Measurements from ENCODE around the gene FPR1. TPM values are rescaled to one million over a fixed set of nuclear protein-coding genes. Genes with fewer than 3 reads are reported as not detected.

Gene FPR1
- total RNA-seq, 3 donors from 2014 or later, result 3.6 to 14.5 TPM; not detected in 1

DNA sequence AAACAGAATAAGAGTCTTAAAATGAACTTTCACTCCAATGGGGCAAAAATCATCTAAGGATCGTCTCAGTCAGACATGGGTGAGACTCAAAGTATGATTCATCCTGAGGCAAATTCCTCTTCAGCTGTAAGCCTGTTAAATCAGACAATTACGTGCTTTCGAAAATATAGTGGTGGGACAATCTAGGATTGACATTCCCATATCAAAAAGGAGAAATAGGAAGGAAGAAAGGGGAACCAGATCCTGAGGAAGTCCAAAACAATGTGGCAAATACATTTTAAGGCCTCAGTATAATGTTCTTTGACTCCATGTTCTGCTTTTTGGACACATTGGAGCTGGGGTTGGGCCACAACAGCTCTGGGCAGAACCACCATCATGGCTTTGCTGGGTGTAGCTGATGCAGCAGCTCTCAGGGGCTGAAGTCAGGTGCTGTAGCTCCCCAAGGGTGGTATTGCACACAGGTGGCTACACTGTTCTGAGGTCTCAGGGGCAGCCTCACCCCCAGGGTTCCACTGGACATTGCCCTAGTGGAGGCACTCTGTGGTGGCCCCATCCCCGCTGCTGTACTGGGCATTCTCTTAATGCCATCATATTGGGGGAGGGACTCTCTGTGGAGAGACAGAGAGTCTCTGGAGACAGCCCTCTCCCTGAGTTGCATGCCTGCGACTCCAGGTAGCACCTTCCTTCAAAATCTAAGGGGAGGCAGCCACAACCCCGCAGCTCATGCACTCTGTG, 37.5 kb upstream of the FPR1 start:
- Histone ChIP-seq H3K9me3 (no peaks in the 10 kb centered on the region), H3K4me1 (ENCODE audit: low read depth) (no peaks in the 10 kb centered on the region), H3K4me3 (no peak overlapping the region), H3K36me3 (ENCODE audit: low read depth) (no peaks in the 10 kb centered on the region)
- intact Hi-C loops (cut with DNase I, micrococcal nuclease), result no loop called here
- ATAC-seq, result no peak
- TF ChIP-seq, protein P1, sequence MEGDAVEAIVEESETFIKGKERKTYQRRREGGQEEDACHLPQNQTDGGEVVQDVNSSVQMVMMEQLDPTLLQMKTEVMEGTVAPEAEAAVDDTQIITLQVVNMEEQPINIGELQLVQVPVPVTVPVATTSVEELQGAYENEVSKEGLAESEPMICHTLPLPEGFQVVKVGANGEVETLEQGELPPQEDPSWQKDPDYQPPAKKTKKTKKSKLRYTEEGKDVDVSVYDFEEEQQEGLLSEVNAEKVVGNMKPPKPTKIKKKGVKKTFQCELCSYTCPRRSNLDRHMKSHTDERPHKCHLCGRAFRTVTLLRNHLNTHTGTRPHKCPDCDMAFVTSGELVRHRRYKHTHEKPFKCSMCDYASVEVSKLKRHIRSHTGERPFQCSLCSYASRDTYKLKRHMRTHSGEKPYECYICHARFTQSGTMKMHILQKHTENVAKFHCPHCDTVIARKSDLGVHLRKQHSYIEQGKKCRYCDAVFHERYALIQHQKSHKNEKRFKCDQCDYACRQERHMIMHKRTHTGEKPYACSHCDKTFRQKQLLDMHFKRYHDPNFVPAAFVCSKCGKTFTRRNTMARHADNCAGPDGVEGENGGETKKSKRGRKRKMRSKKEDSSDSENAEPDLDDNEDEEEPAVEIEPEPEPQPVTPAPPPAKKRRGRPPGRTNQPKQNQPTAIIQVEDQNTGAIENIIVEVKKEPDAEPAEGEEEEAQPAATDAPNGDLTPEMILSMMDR (IDR thresholded peaks at IDR 0.05), result no peak
- DNase-seq, result no peak

DNA sequence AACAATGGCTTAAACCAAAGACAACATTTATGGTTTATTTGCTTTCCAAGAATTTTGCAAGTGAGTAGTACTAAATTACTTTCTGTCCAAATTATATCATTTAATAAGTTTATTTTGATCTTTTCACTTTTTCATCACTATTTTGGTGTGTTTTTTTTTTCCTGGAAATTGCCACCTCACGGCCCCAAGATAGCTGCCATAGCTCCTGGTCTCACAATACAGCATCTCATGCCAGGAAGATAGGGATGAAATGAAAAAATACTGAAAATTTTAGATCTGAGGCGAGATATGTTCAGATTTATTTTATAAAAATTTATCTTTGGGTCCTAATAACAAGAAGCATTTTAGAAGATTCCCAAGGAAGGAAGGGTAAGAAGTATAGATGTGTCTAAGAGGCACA, 36.4 kb upstream of the FPR1 start:
- TF ChIP-seq, protein P1 (IDR thresholded peaks at IDR 0.05), result no peak
- Histone ChIP-seq H3K4me1 (ENCODE audit: low read depth) (no peaks in the 10 kb centered on the region), H3K9me3 (no peaks in the 10 kb centered on the region), H3K36me3 (ENCODE audit: low read depth) (no peaks in the 10 kb centered on the region), H3K4me3 (no peak overlapping the region)
- ATAC-seq (no peak), DNase-seq (no peak)
- intact Hi-C loops (cut with DNase I, micrococcal nuclease), result no loop called here

DNA sequence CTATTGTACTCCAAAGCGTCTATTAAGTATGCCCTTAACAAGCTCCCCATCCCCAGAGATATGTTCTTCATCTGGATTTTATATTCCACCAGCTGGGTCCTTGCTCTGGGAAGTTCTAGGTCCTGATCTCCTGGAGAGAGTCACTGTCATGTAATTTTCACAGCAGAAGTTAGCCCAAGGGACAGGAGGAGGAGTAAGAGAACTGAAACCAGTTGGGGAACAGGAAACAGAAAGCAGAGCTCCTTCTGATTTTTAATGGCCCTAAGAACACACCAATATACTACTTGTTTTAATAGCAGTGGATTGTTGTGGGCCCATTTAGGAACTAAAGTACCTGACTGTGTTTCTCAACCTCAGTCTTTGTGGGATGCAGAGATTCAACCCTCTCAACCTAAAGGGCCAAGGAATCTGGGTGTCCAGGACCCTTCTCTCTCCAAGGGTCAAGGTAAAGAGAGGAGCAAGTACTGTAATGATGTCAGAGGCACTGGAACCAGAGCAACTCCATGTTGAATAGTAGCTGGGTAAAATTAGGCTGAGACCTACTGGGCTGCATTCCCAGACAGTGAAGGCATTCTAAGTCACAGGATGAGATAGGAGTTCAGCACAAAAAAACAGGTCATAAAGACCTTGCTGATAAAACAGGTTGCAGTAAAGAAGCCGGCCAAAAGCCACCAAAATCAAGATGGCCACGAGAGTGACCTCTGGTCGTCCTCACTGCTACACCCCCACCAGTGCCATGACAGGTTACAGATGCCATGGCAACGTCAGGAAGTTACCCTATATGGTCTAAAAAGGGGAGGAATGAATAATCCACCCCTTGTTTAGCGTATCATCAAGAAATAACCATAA, 35.2 kb upstream of the FPR1 start:
- H3K4me3 ChIP-seq, result no peak overlapping the region
- no peaks in the 10 kb centered on the region for H3K4me1 ChIP-seq (ENCODE audit: low read depth)
- TF ChIP-seq, protein P1 (IDR thresholded peaks at IDR 0.05), result no peak
- H3K36me3 ChIP-seq (ENCODE audit: low read depth), result no peaks in the 10 kb centered on the region
- DNase-seq (no peak), ATAC-seq (no peak)
- intact Hi-C loops (cut with DNase I, micrococcal nuclease), result no loop called here
- H3K9me3 ChIP-seq, result no peaks in the 10 kb centered on the region

DNA sequence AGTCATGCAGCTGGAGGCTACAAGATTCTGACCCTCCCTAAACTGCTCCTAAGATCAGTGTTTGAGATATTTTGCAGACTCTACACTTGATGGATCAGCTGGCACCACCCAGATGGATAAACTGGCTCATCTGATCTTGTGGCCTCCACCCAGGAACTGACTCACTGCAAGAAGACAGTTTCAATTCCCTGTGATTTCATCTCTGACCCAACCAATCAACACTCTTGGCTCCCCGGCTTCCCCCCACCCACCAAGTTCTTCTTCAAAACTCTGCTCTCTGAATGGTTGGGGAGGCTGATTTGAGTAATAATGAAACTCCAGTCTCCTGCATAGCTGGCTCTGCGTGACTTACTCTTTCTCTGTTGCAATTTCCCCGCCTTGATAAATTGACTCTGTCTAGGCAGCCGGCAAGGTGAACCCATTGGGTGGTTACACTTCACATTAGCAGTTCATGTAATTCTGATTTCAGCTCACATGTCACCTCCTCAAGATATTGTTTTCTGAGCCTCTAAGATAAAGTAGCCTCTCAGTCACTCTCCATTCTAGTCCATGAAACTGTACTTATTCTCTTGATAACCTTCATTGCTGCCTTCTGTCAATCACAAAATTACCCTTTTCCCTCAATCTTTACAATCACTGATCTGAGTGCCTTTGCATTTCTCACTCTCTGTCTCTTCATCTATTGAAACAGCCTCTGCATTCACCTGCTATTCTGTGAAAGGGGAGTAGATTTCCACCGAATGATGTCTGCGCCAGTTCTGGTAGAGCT, 33.4 kb upstream of the FPR1 start:
- TF ChIP-seq, protein P1 (IDR thresholded peaks at IDR 0.05), result no peak
- peak in 1 of 3 donors; percentile 51 for DNase-seq
- peak; percentile 63 for ATAC-seq
- Histone ChIP-seq H3K9me3 (no peaks in the 10 kb centered on the region), H3K4me3 (no peak overlapping the region), H3K36me3 (ENCODE audit: low read depth) (no peaks in the 10 kb centered on the region), H3K4me1 (ENCODE audit: low read depth) (no peaks in the 10 kb centered on the region)
- intact Hi-C loops (cut with DNase I, micrococcal nuclease), result no loop called here

DNA sequence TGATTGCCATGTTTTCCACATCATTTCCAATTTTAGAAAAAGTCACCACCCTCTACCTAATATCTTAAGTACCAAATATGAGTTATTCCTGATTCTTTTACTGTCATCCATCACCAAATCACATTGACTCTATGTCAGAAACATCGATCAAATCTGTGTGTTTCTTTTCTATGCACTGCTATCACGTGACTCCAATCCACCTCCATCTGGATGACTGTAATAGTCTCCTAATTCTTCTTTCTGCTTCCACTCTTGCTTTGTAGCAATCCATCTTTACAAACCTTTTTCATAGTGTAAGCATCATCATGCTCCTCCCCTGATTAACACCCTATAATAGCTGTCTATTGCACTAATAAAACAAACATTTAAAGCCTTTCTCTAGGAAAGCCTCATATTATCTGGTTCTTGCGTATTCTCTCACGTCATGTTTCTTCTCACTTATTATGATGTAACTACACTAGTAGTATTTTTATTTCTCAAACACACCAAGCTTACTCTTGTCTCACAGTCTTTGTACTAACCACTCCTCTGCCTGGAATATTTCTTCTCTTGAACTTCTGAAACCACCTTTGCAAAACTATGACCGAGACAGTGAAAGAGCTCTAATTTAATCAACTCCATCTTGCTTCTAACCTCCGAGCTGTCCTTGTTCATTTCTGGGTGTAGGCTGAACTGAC, 32.6 kb upstream of the FPR1 start:
- H3K9me3 ChIP-seq, result no peaks in the 10 kb centered on the region
- H3K36me3 ChIP-seq (ENCODE audit: low read depth), result no peaks in the 10 kb centered on the region
- intact Hi-C loops (cut with DNase I, micrococcal nuclease), result no loop called here
- ATAC-seq (no peak), DNase-seq (no peak)
- TF ChIP-seq, protein P1 (IDR thresholded peaks at IDR 0.05), result no peak
- no peak overlapping the region for H3K4me3 ChIP-seq
- H3K4me1 ChIP-seq (ENCODE audit: low read depth), result no peaks in the 10 kb centered on the region
